HAP-1 (cell line): Measurements from ENCODE around the gene SAMD13.

Experiments
- DNase-seq, 2 experiments: peaks; one replicate each; pipeline ENCODE4 v3.0.0-alpha.2; 2016 to 2020; ENCODE audit warnings: low spot score in 2 of 2
- H3K27me3 ChIP-seq: fragments of 250-450 bp; sonication (Bioruptor Pico); 2 replicates; pipeline ENCODE4 v1.5.1; 2020; ENCODE audit warnings: low read depth, mild to moderate bottlenecking, moderate library complexity
- H3K36me3 ChIP-seq: fragments of 250-450 bp; sonication (Bioruptor Pico); replicated peaks from 2 replicates; pipeline ENCODE4 v1.5.1; 2020; ENCODE audit warnings: mild to moderate bottlenecking
- H3K4me1 ChIP-seq: fragments of 250-450 bp; sonication (Bioruptor Pico); 2 replicates; pipeline ENCODE4 v1.5.1; 2020; ENCODE audit warnings: mild to moderate bottlenecking
- H3K4me3 ChIP-seq: fragments of 250-450 bp; sonication (Bioruptor Pico); 2 replicates; pipeline ENCODE4 v1.5.1; 2020; ENCODE audit warnings: mild to moderate bottlenecking, moderate library complexity
- H3K9me3 ChIP-seq: fragments of 250-450 bp; sonication (Bioruptor Pico); 2 replicates; pipeline ENCODE4 v1.5.1; 2020; ENCODE audit warnings: mild to moderate bottlenecking, moderate library complexity
- in situ Hi-C: fragments of 300-500 bp; cut with MboI; formaldehyde crosslinking; loops from 3 replicates; pipeline ENCODE4 v1.14.3; 2020; ENCODE audit warnings: low sequenced_read_pairs, inconsistent platforms, mixed read lengths

The SAMD13 gene

GRCh38 chr1:84294751-84295150 is 6.8 kb upstream of the SAMD13 start:
- Histone ChIP-seq H3K36me3 (no peaks in the 10 kb centered on the region), H3K27me3 (no peaks in the 10 kb centered on the region), H3K9me3 (no peaks in the 10 kb centered on the region), H3K4me3 (no peak overlapping the region), H3K4me1 (no peaks in the 10 kb centered on the region; the same call in 1 of the 2 replicates)
- in situ Hi-C loops: no loop called here
- no peak for DNase-seq

DNA sequence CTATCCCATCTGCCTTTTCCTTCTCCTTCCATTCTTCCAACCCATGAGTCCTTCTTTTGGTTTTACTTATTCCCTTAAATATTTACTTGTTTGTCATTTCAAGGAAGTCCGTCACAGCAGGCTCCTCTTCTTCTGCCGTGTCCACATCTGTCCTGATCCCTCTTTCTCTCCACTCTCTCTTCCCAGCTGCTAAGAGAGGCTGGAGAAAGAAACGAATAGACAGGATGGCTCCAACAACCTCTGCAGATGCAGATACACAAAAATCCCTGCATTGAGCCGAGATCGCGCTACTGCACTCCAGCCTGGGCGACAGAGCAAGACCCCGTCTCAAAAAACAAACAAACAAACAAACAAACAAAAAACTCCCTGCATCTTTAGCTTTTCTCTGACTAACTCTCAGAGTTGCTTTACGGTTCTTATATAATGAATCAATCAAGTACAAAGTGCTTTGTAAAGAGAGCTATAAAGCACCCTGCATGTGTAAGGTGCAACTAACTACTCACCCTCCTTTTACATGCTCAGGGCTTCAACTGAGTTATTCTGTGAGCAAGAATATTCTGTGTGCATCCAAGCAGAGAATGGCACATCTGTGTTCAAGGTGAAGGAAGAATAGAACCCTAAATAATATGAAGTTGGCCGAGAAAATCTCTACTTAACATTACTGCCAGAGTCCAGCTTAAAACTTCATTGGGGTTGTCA is 3.8 kb upstream of the SAMD13 start:
- in situ Hi-C loops: no loop called here
- Histone ChIP-seq H3K9me3 (no peaks in the 10 kb centered on the region), H3K36me3 (no peaks in the 10 kb centered on the region), H3K4me3 (peak overlapping the region; percentile 59), H3K27me3 (no peaks in the 10 kb centered on the region), H3K4me1 (peaks cover 21% of the 10 kb centered on the region)
- DNase-seq: no peak

GRCh38 chr1:84298328-84298683 is 3.2 kb upstream of the SAMD13 start:
- in situ Hi-C loops: no loop called here
- no peaks in the 10 kb centered on the region for H3K27me3 ChIP-seq
- H3K9me3 ChIP-seq: no peaks in the 10 kb centered on the region
- peak overlapping the region; percentile 59 for H3K4me3 ChIP-seq
- DNase-seq: peak; percentile 14 to 59
- H3K4me1 ChIP-seq: peaks cover 26% of the 10 kb centered on the region
- no peaks in the 10 kb centered on the region for H3K36me3 ChIP-seq

- H3K36me3 ChIP-seq: no peaks in the 10 kb centered on the region
- no peaks in the 10 kb centered on the region for H3K27me3 ChIP-seq
- peak overlapping the region; percentile 59 for H3K4me3 ChIP-seq
- peaks cover 26% of the 10 kb centered on the region for H3K4me1 ChIP-seq
- peak; percentile 25 to 70 for DNase-seq
- in situ Hi-C loops: no loop called here
- no peaks in the 10 kb centered on the region for H3K9me3 ChIP-seq
Observed at GRCh38 chr1:84298684-84299535, 2.6 kb upstream of the SAMD13 start.

DNA sequence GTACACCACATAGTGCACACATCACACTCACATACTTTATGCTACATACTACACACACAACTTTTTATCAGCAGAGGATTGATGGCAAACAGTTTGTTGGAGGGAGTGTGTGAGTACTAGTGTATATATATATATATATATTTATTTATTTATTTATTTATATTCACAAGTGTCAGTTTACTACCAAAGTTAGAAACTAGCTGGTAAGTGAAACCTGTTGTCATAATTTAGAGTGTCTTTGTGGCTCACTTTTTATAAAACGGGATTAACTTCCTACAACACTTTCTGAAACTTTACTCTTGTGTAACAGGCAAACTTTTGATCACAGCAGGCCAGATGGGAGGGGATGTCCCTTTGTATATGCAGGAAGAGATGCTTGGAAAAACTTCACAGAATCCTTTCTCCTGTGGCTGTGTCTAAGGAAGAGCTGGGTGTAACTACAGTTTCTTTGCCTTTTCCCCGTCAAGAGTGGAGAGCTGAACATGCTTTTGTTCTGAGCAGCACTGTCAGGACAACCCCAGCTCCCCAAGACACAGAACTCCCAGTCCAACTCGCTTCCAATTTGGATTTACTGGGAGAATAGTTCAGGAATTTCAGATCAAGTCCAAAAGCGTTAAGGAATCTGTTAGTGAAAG is 1.9 kb upstream of the SAMD13 start:
- Histone ChIP-seq H3K4me3 (peak overlapping the region; percentile 59), H3K9me3 (no peaks in the 10 kb centered on the region), H3K36me3 (no peaks in the 10 kb centered on the region), H3K27me3 (no peaks in the 10 kb centered on the region), H3K4me1 (peaks cover 26% of the 10 kb centered on the region)
- DNase-seq: no peak
- in situ Hi-C loops: no loop called here

DNA sequence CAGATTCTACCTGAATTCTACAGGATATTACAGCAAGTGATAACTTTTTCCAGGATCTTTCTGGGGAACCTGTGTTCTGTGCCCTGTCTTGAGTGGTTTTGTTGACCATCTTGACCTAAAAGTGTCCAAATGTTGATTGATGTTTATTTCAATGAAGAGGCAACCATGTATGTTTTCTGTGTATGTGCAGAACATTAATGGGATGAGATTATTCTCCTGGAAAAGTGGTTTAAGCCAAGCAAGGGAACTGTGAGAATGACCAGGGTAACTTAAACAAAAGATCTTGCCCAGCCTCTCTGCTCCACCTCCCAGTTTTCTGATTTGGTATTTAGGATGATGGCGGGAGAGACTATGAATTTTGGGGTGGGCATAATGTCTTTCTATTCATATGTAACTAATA is 1.0 kb upstream of the SAMD13 start:
- no peaks in the 10 kb centered on the region for H3K9me3 ChIP-seq
- DNase-seq: no peak
- in situ Hi-C loops: no loop called here
- no peak overlapping the region for H3K4me3 ChIP-seq
- no peaks in the 10 kb centered on the region for H3K27me3 ChIP-seq
- H3K36me3 ChIP-seq: no peaks in the 10 kb centered on the region
- peaks cover 26% of the 10 kb centered on the region for H3K4me1 ChIP-seq

GRCh38 chr1:84301785-84302385 is 377 bp downstream of the SAMD13 start:
- Histone ChIP-seq H3K4me1 (peaks cover 26% of the 10 kb centered on the region), H3K27me3 (no peaks in the 10 kb centered on the region), H3K36me3 (no peaks in the 10 kb centered on the region), H3K4me3 (no peak overlapping the region; the same call in 1 of the 2 replicates), H3K9me3 (no peaks in the 10 kb centered on the region)
- in situ Hi-C loops: no loop called here
- peak in 1 of 2 experiments; percentile 3 for DNase-seq

GRCh38 chr1:84303314-84303830 is 1.9 kb downstream of the SAMD13 start:
- Histone ChIP-seq H3K27me3 (no peaks in the 10 kb centered on the region), H3K4me1 (peaks cover 26% of the 10 kb centered on the region), H3K36me3 (no peaks in the 10 kb centered on the region), H3K9me3 (no peaks in the 10 kb centered on the region), H3K4me3 (no peak overlapping the region; the same call in 1 of the 2 replicates)
- in situ Hi-C loops: no loop called here
- DNase-seq: no peak

- H3K9me3 ChIP-seq: no peaks in the 10 kb centered on the region
- H3K36me3 ChIP-seq: no peaks in the 10 kb centered on the region
- no peak for DNase-seq
- peaks cover 3% of the 10 kb centered on the region; the same call in 1 of the 2 replicates for H3K27me3 ChIP-seq
- in situ Hi-C loops: no loop called here
- H3K4me1 ChIP-seq: peaks cover 8% of the 10 kb centered on the region
- no peak overlapping the region for H3K4me3 ChIP-seq
Observed at GRCh38 chr1:84307398-84307797, 5.9 kb downstream of the SAMD13 start.

DNA sequence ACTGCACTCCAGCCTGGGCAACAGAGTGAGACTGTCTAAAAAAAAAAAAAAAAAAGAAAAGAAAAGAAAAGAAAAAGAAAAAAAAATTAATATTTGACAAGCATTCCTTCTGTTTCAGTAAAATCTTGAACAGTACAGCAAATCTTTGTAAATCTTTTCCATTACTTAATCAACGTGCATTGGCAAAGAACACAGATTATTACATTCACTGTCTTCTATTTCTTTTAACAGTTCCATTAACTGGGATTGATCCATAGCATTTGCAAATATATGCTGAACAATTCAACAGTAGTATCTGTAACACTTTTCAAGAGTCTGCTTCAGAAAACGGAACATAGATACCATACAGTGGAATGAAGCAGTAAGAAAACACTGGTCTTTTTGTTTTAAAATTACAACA is 9.8 kb downstream of the SAMD13 start:
- no peaks in the 10 kb centered on the region for H3K4me1 ChIP-seq
- H3K27me3 ChIP-seq: peaks cover 3% of the 10 kb centered on the region; the same call in 1 of the 2 replicates
- H3K36me3 ChIP-seq: no peaks in the 10 kb centered on the region
- H3K4me3 ChIP-seq: no peak overlapping the region
- DNase-seq: no peak
- H3K9me3 ChIP-seq: no peaks in the 10 kb centered on the region
- in situ Hi-C loops: no loop called here

- Histone ChIP-seq H3K27me3 (no peaks in the 10 kb centered on the region), H3K4me3 (no peak overlapping the region), H3K9me3 (no peaks in the 10 kb centered on the region), H3K4me1 (no peaks in the 10 kb centered on the region), H3K36me3 (no peaks in the 10 kb centered on the region)
- DNase-seq: no peak
- in situ Hi-C loops: no loop called here
Observed at GRCh38 chr1:84319662-84320061, 18.2 kb downstream of the SAMD13 start.

- H3K36me3 ChIP-seq: no peaks in the 10 kb centered on the region
- in situ Hi-C loops: no loop called here
- no peaks in the 10 kb centered on the region for H3K9me3 ChIP-seq
- H3K4me1 ChIP-seq: no peaks in the 10 kb centered on the region
- H3K4me3 ChIP-seq: no peak overlapping the region
- no peaks in the 10 kb centered on the region for H3K27me3 ChIP-seq
- DNase-seq: no peak
Observed at GRCh38 chr1:84327830-84328229, 26.3 kb downstream of the SAMD13 start.

DNA sequence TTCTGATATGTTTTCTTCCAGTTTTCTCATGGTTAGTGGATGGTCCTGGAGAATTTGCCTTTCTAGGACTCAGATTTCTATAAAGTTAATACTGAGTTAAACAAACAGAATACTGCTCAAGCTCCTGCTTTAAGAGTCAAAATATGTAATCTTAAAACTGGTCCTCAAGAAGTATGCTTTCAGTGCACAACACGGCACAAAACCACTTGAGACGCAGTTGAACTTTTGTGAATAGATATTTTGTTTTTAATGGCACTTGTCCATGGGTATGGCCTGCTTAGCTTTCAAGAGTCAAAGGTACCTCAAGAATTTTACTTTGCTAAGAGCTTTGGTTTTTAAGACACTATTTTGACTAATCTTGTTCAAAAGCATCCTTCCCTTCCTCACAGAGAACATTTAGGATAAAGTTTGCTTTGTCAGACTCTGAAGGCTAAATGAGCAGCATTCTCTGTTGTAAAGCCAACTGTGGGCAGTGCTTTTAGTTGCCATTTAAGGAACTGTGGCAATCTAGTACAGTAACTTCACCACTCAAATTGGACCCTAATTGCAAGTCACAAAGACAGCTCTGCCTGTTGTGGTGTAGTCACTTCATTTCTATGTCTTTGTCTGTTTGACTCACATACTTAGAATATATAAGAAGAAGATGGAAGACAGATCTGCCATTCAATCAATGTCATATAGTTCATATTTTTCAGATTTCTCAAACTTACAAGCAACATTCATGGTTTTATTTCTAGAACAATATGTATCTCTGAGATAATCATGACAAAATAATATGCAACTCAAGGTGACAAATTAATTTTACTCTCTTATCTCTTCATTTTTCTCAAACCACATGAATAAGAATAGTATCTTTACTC is 28.8 kb downstream of the SAMD13 start:
- in situ Hi-C loops: no loop called here
- no peaks in the 10 kb centered on the region for H3K9me3 ChIP-seq

More for the DNA sequence above, 28.8 kb downstream of the SAMD13 start:
- Histone ChIP-seq H3K27me3 (0 out of 2 replicates have a peak, but pooled peaks cover 2% of the 10 kb centered on the region), H3K36me3 (no peaks in the 10 kb centered on the region), H3K4me3 (no peak overlapping the region), H3K4me1 (no peaks in the 10 kb centered on the region)
- DNase-seq: no peak
